HG03159 (cell line): Measurements from ENCODE around the gene SCYGR1.
"Not testable (repeated sequence)": the region's sequence is repeated elsewhere in the genome, so short reads cannot be mapped to it uniquely, and the experiment has no call there.

Source experiments
- ATAC-seq: cut with Tn5 transposase; IDR thresholded peaks from one replicate; pipeline ENCODE4 v1.9.1; 2021; ENCODE audit warnings: mild to moderate bottlenecking, moderate library complexity; ENCODE audit not compliant: unreplicated experiment

The SCYGR1 gene

GRCh38 chr2:227387583-227387982 lies at the start of gene SCYGR1:
SCYGR1 (minus strand) TSS chr2:227387949; CDS start chr2:227387949, 0 bp downstream.
- not testable (repeated sequence) for ATAC-seq

GRCh38 chr2:227436436-227437174 lies 48.9 kb upstream of the SCYGR1 start:
- ATAC-seq: no peak

- no peak for ATAC-seq
These were observed 45.4 kb upstream of the SCYGR1 start for GRCh38 chr2:227433171-227433570.

- no peak for ATAC-seq
These were observed 42.9 kb upstream of the SCYGR1 start for GRCh38 chr2:227430639-227431038.

- ATAC-seq: no peak
These were observed 41.1 kb upstream of the SCYGR1 start for GRCh38 chr2:227428731-227429285.

GRCh38 chr2:227423656-227424499 lies 36.1 kb upstream of the SCYGR1 start:
- ATAC-seq: no peak

- no peak for ATAC-seq
These were observed 32.6 kb upstream of the SCYGR1 start for GRCh38 chr2:227420087-227421052.

GRCh38 chr2:227416701-227417100 lies 29.0 kb upstream of the SCYGR1 start:
- ATAC-seq: no peak

GRCh38 chr2:227415538-227416424 lies 28.0 kb upstream of the SCYGR1 start:
- peak; percentile 38 for ATAC-seq

- ATAC-seq: no peak
These were observed 27.1 kb upstream of the SCYGR1 start for GRCh38 chr2:227414846-227415245.

- ATAC-seq: no peak
These were observed 25.6 kb upstream of the SCYGR1 start for GRCh38 chr2:227413371-227413770.

GRCh38 chr2:227412877-227413276 lies 25.1 kb upstream of the SCYGR1 start:
- ATAC-seq: no peak

- ATAC-seq: no peak
These were observed 24.2 kb upstream of the SCYGR1 start for GRCh38 chr2:227411990-227412350.

GRCh38 chr2:227411320-227411989 lies 23.7 kb upstream of the SCYGR1 start:
- ATAC-seq: peak; percentile 59

GRCh38 chr2:227410191-227410590 lies 22.4 kb upstream of the SCYGR1 start:
- ATAC-seq: no peak

GRCh38 chr2:227407591-227408151 lies 19.9 kb upstream of the SCYGR1 start:
- ATAC-seq: no peak

- ATAC-seq: no peak
These were observed 18.7 kb upstream of the SCYGR1 start for GRCh38 chr2:227406177-227407031.
